NCI-H774 (cell line): Measurements from ENCODE around the gene GDI2.

ENCODE experiments used
- DNase-seq: peaks from one replicate; lab custom pipeline; 2025; lab: John Stamatoyannopoulos, UW

GDI2 gene

GRCh38 chr10:5742116-5742515 is 71.1 kb downstream of the GDI2 start:
- no peak for DNase-seq

- DNase-seq = no peak
Observed at GRCh38 chr10:5741276-5741675, 72.0 kb downstream of the GDI2 start.

DNA sequence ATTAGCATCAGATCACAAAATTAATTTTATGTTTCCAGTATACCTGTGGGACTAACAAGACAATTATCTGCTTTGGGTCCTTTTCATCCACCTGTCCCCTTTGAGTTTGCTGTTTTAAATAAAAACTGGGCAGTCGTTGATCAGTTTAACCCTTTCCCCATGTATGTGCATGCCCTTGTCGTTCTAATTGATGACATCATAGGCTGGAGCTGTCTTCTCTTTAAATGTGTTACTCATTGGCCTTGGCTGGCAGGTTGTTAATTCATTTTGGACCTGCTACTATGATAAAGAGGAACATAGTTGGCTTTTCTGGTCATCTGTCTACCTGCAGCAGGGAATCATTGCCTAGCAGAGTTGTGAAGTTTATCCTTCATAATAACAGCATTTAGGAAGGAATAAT is 74.8 kb downstream of the GDI2 start:
- no peak for DNase-seq

- no peak for DNase-seq
Observed at GRCh38 chr10:5737352-5737751, 75.9 kb downstream of the GDI2 start.

- DNase-seq = no peak
Observed at GRCh38 chr10:5736591-5736990, 76.6 kb downstream of the GDI2 start.

DNA sequence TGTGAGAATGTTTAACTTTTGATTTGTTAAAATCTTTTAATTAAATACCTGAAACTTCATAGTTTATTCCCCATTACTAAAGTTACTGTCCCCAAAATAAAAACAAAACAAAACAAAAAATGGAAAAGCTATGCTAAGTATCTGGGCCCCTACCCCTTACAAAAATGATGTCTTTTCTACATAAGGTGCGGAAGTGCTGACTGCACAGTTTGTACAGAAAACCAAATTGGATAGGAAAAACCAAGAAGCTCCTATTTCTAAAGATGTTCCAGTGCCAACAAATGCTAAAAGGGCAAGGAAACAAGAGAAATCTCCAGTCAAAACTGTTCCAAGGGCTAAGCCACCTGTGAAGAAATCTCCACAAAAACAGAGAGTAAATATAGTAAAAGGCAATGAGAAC is 78.1 kb downstream of the GDI2 start:
- DNase-seq = no peak

- DNase-seq = no peak
Observed at GRCh38 chr10:5732141-5732540, 81.1 kb downstream of the GDI2 start.

GRCh38 chr10:5731559-5731958 is 81.7 kb downstream of the GDI2 start:
- no peak for DNase-seq

GRCh38 chr10:5730766-5731165 is 82.5 kb downstream of the GDI2 start:
- DNase-seq = no peak

DNA sequence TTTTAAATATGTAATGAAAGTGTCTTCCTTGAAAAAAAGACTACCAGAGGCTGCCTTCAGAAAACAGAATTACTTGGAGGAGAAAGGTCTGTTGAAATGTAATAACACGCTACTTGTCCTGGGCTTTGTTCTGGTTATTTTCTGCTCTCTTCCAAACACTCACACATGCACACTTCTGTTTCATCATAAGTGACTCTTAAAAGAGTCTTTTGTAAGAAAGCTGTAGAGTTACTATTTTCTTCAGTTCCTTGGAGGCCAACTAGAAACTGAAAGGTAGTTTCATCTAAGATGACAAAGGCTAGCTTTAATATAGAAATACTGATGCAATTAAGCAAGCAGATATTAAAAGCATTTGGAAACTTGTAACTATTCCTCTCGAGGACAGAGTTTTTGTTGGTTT is 89.5 kb downstream of the GDI2 start:
- no peak for DNase-seq

- no peak for DNase-seq
Observed at GRCh38 chr10:5720182-5720581, 93.1 kb downstream of the GDI2 start.

- DNase-seq = no peak
Observed at GRCh38 chr10:5719546-5719945, 93.7 kb downstream of the GDI2 start.
